Thoracic aorta (tissue), 2 donors: Measurements from ENCODE around the gene SPRN. TPM values are rescaled to one million over a fixed set of nuclear protein-coding genes. Genes with fewer than 3 reads are reported as not detected.

Experiments
- ATAC-seq: fragments of 150-250 bp; one replicate; pipeline ENCODE4 v1.8.0; 2017; ENCODE audit warnings: low read depth; ENCODE audit not compliant: insufficient number of reproducible peaks, low FRiP score
- DNase-seq: peaks from one replicate; pipeline ENCODE4 v3.0.0-alpha.2; 2020; ENCODE audit warnings: low spot score
- H3K27ac ChIP-seq, 2 donors: fragments of 200-600 bp; sonication (generic); 1 replicate in 1 of 2; 2 replicates in 1 of 2; pipeline ENCODE4 v1.5.1; 2016; ENCODE audit warnings: mild to moderate bottlenecking in 2 of 2, moderate library complexity in 2 of 2
- H3K27me3 ChIP-seq: fragments of 200-600 bp; sonication (generic); replicated peaks from 2 replicates; pipeline ENCODE4 v1.6.0; 2016; ENCODE audit warnings: mild to moderate bottlenecking; ENCODE audit not compliant: insufficient read depth
- H3K36me3 ChIP-seq: fragments of 200-600 bp; sonication (generic); one replicate; pipeline ENCODE4 v1.5.1; 2016
- H3K4me1 ChIP-seq, 2 donors: fragments of 200-600 bp; sonication (generic); 1 replicate in 1 of 2; 2 replicates in 1 of 2; pipeline versions ENCODE4 v1.5.1 to v1.6.0; 2016; ENCODE audit warnings: low read depth in 2 of 2, mild to moderate bottlenecking in 1 of 2; ENCODE audit not compliant: control insufficient read depth in 1 of 2
- H3K4me3 ChIP-seq: fragments of 200-600 bp; sonication (generic); 2 replicates; pipeline ENCODE4 v1.5.1; 2016; ENCODE audit warnings: mild to moderate bottlenecking
- H3K9me3 ChIP-seq: fragments of 200-600 bp; sonication (generic); 2 replicates; pipeline ENCODE4 v1.5.1; 2016
- CTCF ChIP-seq: fragments of 200-600 bp; sonication (generic); IDR thresholded peaks from one replicate; pipeline ENCODE4 v1.5.1; 2019; ENCODE audit warnings: antibody characterized with exemption
- total RNA-seq, 2 donors: library from RNA; depleted of rRNA; stranded (reverse); fragments of >200 nt; gene quantifications; one replicate each; pipeline versions ENCODE4 v1.1.0 to v1.2.3, GENCODE V29; 2016

Gene SPRN
- total RNA-seq, 2 donors from 2014 or later = not detected

GRCh38 chr10:133454204-133454893 is 29.9 kb upstream of the SPRN start:
- H3K36me3 ChIP-seq = no peaks in the 10 kb centered on the region
- DNase-seq (no peak), ATAC-seq (no peak)
- no peak overlapping the region for H3K4me3 ChIP-seq
- TF ChIP-seq CTCF = no peak
- H3K4me1 ChIP-seq = no peaks in the 10 kb centered on the region
- H3K9me3 ChIP-seq = peaks cover under 1% of the 10 kb centered on the region
- no peaks in the 10 kb centered on the region for H3K27me3 ChIP-seq
- H3K27ac ChIP-seq = no peak overlapping the region

GRCh38 chr10:133453516-133454203 is 29.2 kb upstream of the SPRN start, which contains the start of gene SCART1:
Gene SCART1 (plus strand): TSS chr10:133453945. CDS start chr10:133453998, 53 bp downstream.
- TF ChIP-seq CTCF = no peak
- DNase-seq (no peak), ATAC-seq (no peak)
- no peak within 1 kb of the TSS for H3K4me3 ChIP-seq
- no peaks in the 10 kb centered on the region for H3K27me3 ChIP-seq
- H3K36me3 ChIP-seq = no peaks in the 10 kb centered on the region
- H3K9me3 ChIP-seq = peaks cover 7% of the 10 kb centered on the region
- H3K27ac ChIP-seq = no peak within 1 kb of the TSS
- H3K4me1 ChIP-seq = no peaks in the 10 kb centered on the region

- H3K36me3 ChIP-seq = no peaks in the 10 kb centered on the region
- no peaks in the 10 kb centered on the region for H3K27me3 ChIP-seq
- no peaks in the 10 kb centered on the region for H3K4me1 ChIP-seq
- peaks cover 19% of the 10 kb centered on the region for H3K9me3 ChIP-seq
- TF ChIP-seq CTCF = no peak
- ATAC-seq = no peak
- H3K4me3 ChIP-seq = no peak overlapping the region
- DNase-seq = no peak
- no peak overlapping the region for H3K27ac ChIP-seq
Observed at GRCh38 chr10:133452453-133452852, 28.0 kb upstream of the SPRN start.

- peaks cover 30% of the 10 kb centered on the region for H3K9me3 ChIP-seq
- no peaks in the 10 kb centered on the region for H3K36me3 ChIP-seq
- ATAC-seq (no peak), DNase-seq (no peak)
- H3K27ac ChIP-seq = no peak overlapping the region
- H3K27me3 ChIP-seq = no peaks in the 10 kb centered on the region
- H3K4me1 ChIP-seq = no peaks in the 10 kb centered on the region
- H3K4me3 ChIP-seq = no peak overlapping the region
- no peak for TF ChIP-seq CTCF
Observed at GRCh38 chr10:133451346-133451745, 26.9 kb upstream of the SPRN start.

- no peaks in the 10 kb centered on the region for H3K27me3 ChIP-seq
- H3K36me3 ChIP-seq = no peaks in the 10 kb centered on the region
- H3K9me3 ChIP-seq = peaks cover 31% of the 10 kb centered on the region
- H3K27ac ChIP-seq = no peak overlapping the region
- ATAC-seq (no peak), DNase-seq (no peak)
- H3K4me3 ChIP-seq = no peak overlapping the region
- no peak for TF ChIP-seq CTCF
- H3K4me1 ChIP-seq = no peaks in the 10 kb centered on the region
Observed at GRCh38 chr10:133448120-133448519, 23.7 kb upstream of the SPRN start.
